Adrenal gland (tissue), 5 donors: ENCODE data around the gene NOVA1.

ENCODE experiments used
- CTCF ChIP-seq, 6 experiments: fragments of 450-650 bp in 4 of 6; fragments of 200-600 bp in 2 of 6; sonication (generic) in 1 of 6; IDR thresholded peaks; 1 replicate in 5 of 6; 2 replicates in 1 of 6; pipeline versions ENCODE4 v1.5.1 to v1.8.0; 2016 to 2021; ENCODE audit warnings: antibody characterized with exemption in 6 of 6, mild to moderate bottlenecking in 2 of 6, moderate library complexity in 1 of 6
- POLR2A ChIP-seq, 2 donors: fragments of 450-650 bp; IDR thresholded peaks; one replicate each; pipeline ENCODE4 v1.6.1; 2017; ENCODE audit warnings: antibody characterized with exemption in 2 of 2, mild to moderate bottlenecking in 2 of 2, moderate library complexity in 1 of 2
- donor health status: DM: no; HTN: no; CAD: no.

GRCh38 chr14:26596543-26597061 is 1.2 kb downstream of the NOVA1 start:
- TF ChIP-seq CTCF (IDR thresholded peaks at IDR 0.05) (no peak), POLR2A (IDR thresholded peaks at IDR 0.05) (no peak)
